K562 (cell line): ENCODE data around the gene TFCP2.

ENCODE experiments used
- ARHGAP35 ChIP-seq: fragments of 450-650 bp; IDR thresholded peaks from 2 replicates; pipeline ENCODE4 v1.6.1; 2018; ENCODE audit not compliant: partially characterized antibody
- EZH2 ChIP-seq: IDR thresholded peaks from 2 replicates; pipeline ENCODE4 v1.6.1; 2012; ENCODE audit warnings: low read depth, mild to moderate bottlenecking, inconsistent platforms, low read length, borderline replicate concordance
- GABPB1 ChIP-seq: sonication (generic); formaldehyde crosslinking; IDR thresholded peaks from 2 replicates; pipeline ENCODE4 v1.8.0; 2022; ENCODE audit warnings: mild to moderate bottlenecking, missing genetic modification reagents
- JUN ChIP-seq, 2 experiments: sonication (generic) in 1 of 2; formaldehyde crosslinking in 1 of 2; IDR thresholded peaks; 2 replicates each; pipeline versions ENCODE4 v1.6.1 to v1.8.0; 2012 to 2022; ENCODE audit warnings: borderline replicate concordance in 2 of 2, mild to moderate bottlenecking in 2 of 2, improper control_type of control experiment in 1 of 2, low read depth in 1 of 2, low read length in 1 of 2, missing genetic modification reagents in 1 of 2
- NFXL1 ChIP-seq: fragments of 450-650 bp; formaldehyde crosslinking; IDR thresholded peaks from 2 replicates; pipeline ENCODE4 v1.4.0; 2021; ENCODE audit warnings: mild to moderate bottlenecking
- POLR2A ChIP-seq: fragments of 450-650 bp; conservative IDR thresholded peaks from 2 replicates; pipeline ENCODE4 v1.6.1; 2016
- ZBTB1 ChIP-seq: sonication (generic); formaldehyde crosslinking; IDR thresholded peaks from 2 replicates; pipeline ENCODE4 v1.8.1; 2023; ENCODE audit warnings: missing genetic modification reagents, low read depth, mild to moderate bottlenecking, borderline replicate concordance
- ZEB2 ChIP-seq: fragments of 450-650 bp; IDR thresholded peaks from 2 replicates; pipeline ENCODE4 v1.6.1; 2016
- ZNF583 ChIP-seq: fragments of 250-450 bp; sonication (Bioruptor Pico); IDR thresholded peaks from 2 replicates; pipeline ENCODE4 v1.4.0; 2020
- ZNF584 ChIP-seq: fragments of 200-800 bp; sonication (Bioruptor generic); IDR thresholded peaks from 2 replicates; pipeline ENCODE4 v1.6.1; 2016; ENCODE audit warnings: low read depth, mild to moderate bottlenecking, missing genetic modification characterization, missing compliant biosample characterization
- ZNF707 ChIP-seq: fragments of 250-450 bp; sonication (Bioruptor Pico); conservative IDR thresholded peaks from 2 replicates; pipeline ENCODE4 v1.8.0; 2022; ENCODE audit warnings: inconsistent platforms, mild to moderate bottlenecking, moderate library complexity
- TF ChIP-seq, protein P1 (sequence below): sonication (generic); formaldehyde crosslinking; IDR thresholded peaks from 2 replicates; pipeline ENCODE4 v1.8.0; 2022; ENCODE audit warnings: mild to moderate bottlenecking, missing genetic modification reagents
- TF ChIP-seq, protein P2 (sequence below), 3 experiments: IDR thresholded peaks in 2 of 3; conservative IDR thresholded peaks in 1 of 3; 2 replicates each; pipeline ENCODE4 v1.5.1; 2011 to 2012; ENCODE audit warnings: low read length in 3 of 3, mild to moderate bottlenecking in 3 of 3, control low read depth in 2 of 3, improper control_type of control experiment in 1 of 3, inconsistent platforms in 1 of 3, low read depth in 1 of 3, mixed read lengths in 1 of 3, moderate library complexity in 1 of 3; ENCODE audit not compliant: insufficient read depth in 2 of 3
- TF ChIP-seq, protein P3 (sequence below): fragments of 450-650 bp; IDR thresholded peaks from 2 replicates; pipeline ENCODE4 v1.6.1; 2016; ENCODE audit warnings: missing biosample characterization, missing genetic modification characterization

DNA sequence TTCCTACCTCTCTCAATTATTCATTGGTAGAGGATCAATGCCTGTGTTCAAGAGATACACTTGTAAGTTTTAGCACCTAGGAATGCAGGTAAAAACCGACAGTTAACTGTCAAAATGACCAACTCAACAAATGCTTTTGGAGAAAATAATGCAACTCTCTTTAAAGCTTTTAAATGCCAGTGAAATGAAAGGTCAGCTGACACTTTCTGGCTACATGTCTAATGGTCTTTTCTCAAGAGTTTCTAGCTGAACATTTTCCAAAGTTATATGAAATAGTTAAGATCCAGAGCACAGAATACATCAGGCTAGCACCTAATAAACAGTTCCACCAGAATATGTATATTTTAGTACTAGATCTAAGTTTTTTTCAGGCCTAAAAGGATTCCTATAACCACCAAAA, 91.5 kb downstream of the TFCP2 start:
- TF ChIP-seq, protein P1, sequence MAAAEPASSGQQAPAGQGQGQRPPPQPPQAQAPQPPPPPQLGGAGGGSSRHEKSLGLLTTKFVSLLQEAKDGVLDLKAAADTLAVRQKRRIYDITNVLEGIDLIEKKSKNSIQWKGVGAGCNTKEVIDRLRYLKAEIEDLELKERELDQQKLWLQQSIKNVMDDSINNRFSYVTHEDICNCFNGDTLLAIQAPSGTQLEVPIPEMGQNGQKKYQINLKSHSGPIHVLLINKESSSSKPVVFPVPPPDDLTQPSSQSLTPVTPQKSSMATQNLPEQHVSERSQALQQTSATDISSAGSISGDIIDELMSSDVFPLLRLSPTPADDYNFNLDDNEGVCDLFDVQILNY (CRISPR knock-in tag), result no peak
- TF ChIP-seq, protein P2, sequence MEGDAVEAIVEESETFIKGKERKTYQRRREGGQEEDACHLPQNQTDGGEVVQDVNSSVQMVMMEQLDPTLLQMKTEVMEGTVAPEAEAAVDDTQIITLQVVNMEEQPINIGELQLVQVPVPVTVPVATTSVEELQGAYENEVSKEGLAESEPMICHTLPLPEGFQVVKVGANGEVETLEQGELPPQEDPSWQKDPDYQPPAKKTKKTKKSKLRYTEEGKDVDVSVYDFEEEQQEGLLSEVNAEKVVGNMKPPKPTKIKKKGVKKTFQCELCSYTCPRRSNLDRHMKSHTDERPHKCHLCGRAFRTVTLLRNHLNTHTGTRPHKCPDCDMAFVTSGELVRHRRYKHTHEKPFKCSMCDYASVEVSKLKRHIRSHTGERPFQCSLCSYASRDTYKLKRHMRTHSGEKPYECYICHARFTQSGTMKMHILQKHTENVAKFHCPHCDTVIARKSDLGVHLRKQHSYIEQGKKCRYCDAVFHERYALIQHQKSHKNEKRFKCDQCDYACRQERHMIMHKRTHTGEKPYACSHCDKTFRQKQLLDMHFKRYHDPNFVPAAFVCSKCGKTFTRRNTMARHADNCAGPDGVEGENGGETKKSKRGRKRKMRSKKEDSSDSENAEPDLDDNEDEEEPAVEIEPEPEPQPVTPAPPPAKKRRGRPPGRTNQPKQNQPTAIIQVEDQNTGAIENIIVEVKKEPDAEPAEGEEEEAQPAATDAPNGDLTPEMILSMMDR (IDR thresholded peaks at IDR 0.05 in 2 of 3, conservative IDR thresholded peaks at IDR 0.05 in 1 of 3; ENCODE audit: insufficient read depth in 2 of 3, low read depth in 1 of 3, low read length in 3 of 3), result no peak
- TF ChIP-seq ZNF584 (CRISPR knock-in tag), result no peak
- TF ChIP-seq ZNF707 (CRISPR knock-in tag), result no peak
- no peak for TF ChIP-seq GABPB1
- TF ChIP-seq, protein P3, sequence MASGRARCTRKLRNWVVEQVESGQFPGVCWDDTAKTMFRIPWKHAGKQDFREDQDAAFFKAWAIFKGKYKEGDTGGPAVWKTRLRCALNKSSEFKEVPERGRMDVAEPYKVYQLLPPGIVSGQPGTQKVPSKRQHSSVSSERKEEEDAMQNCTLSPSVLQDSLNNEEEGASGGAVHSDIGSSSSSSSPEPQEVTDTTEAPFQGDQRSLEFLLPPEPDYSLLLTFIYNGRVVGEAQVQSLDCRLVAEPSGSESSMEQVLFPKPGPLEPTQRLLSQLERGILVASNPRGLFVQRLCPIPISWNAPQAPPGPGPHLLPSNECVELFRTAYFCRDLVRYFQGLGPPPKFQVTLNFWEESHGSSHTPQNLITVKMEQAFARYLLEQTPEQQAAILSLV, result no peak
- TF ChIP-seq POLR2A, result no peak
- TF ChIP-seq EZH2, result no peak
- no peak for TF ChIP-seq NFXL1 (CRISPR knock-in tag)
- TF ChIP-seq ARHGAP35, result no peak
- no peak for TF ChIP-seq JUN (IDR thresholded peaks at IDR 0.05; ENCODE audit: borderline replicate concordance, low read depth, low read length)
- no peak for TF ChIP-seq JUN (CRISPR knock-in tag; IDR thresholded peaks at IDR 0.05; ENCODE audit: borderline replicate concordance)
- TF ChIP-seq ZNF583 (CRISPR knock-in tag), result no peak
- no peak for TF ChIP-seq ZEB2
- no peak for TF ChIP-seq ZBTB1 (CRISPR knock-in tag)
